Prostate gland (tissue), 2 donors: ENCODE results near the gene CDK5R1. TPM values are rescaled to one million over a fixed set of nuclear protein-coding genes. Genes with fewer than 3 reads are reported as not detected.

Source experiments
- DNase-seq: peaks from one replicate; pipeline ENCODE4 v3.0.0-alpha.2; 2019; ENCODE audit warnings: low spot score
- H3K27ac ChIP-seq, 2 donors: fragments of 200-600 bp; sonication (generic); 2 replicates each; pipeline ENCODE4 v1.5.1; 2017 to 2019
- H3K27me3 ChIP-seq: fragments of 200-600 bp; sonication (generic); replicated peaks from 2 replicates; pipeline ENCODE4 v1.5.1; 2019; ENCODE audit not compliant: insufficient read depth
- H3K36me3 ChIP-seq, 2 donors: fragments of 200-600 bp; sonication (generic); 1 replicate in 1 of 2; 2 replicates in 1 of 2; pipeline versions ENCODE4 v1.5.1 to v1.8.1; 2017 to 2019
- H3K4me1 ChIP-seq: fragments of 200-600 bp; sonication (generic); replicated peaks from 2 replicates; pipeline ENCODE4 v1.5.1; 2019
- H3K4me3 ChIP-seq, 2 donors: fragments of 200-600 bp; sonication (generic); 2 replicates each; pipeline ENCODE4 v1.5.1; 2017 to 2019
- H3K9me3 ChIP-seq: fragments of 200-600 bp; sonication (generic); 2 replicates; pipeline ENCODE4 v1.5.1; 2017
- CTCF ChIP-seq, 4 experiments: fragments of 200-600 bp in 2 of 4; fragments of 450-650 bp in 2 of 4; sonication (generic) in 2 of 4; IDR thresholded peaks; 1 replicate in 3 of 4; 2 replicates in 1 of 4; pipeline ENCODE4 v1.5.1; 2016 to 2019; ENCODE audit warnings: antibody characterized with exemption in 4 of 4, mild to moderate bottlenecking in 2 of 4, moderate library complexity in 2 of 4
- POLR2A ChIP-seq: fragments of 450-650 bp; IDR thresholded peaks from one replicate; pipeline ENCODE4 v1.6.1; 2016; ENCODE audit warnings: antibody characterized with exemption, mild to moderate bottlenecking
- POLR2AphosphoS5 ChIP-seq: sonication (generic); formaldehyde crosslinking; IDR thresholded peaks from one replicate; pipeline ENCODE4 v1.6.1; 2017; ENCODE audit warnings: antibody characterized with exemption
- WGBS: methylation state at CpG from one replicate; pipeline ENCODE4 v1.1.5; 2018; 5-methylcytosine and 5-hydroxymethylcytosine counted together
- intact Hi-C: fragments of 100-400 bp; cut with DNase I; formaldehyde crosslinking; loops from one replicate; pipeline ENCODE4 v1.14.2; 2022
- total RNA-seq, 2 donors: library from RNA; depleted of rRNA; stranded (reverse); fragments of >200 nt; gene quantifications; one replicate each; pipeline ENCODE4 v1.1.0, GENCODE V29; 2016

CDK5R1 gene
- total RNA-seq, 2 donors from 2014 or later: 0.46 to 5.1 TPM

GRCh38 chr17:32488604-32489180 lies 1.9 kb downstream of the CDK5R1 start:
- no peaks in the 10 kb centered on the region for H3K36me3 ChIP-seq
- no peaks in the 10 kb centered on the region for H3K9me3 ChIP-seq
- H3K4me1 ChIP-seq: no peaks in the 10 kb centered on the region
- intact Hi-C loops: loop anchor here (5.0 kb wide), 2 partner anchors 269 to 389 kb away; partner anchors contain the start of gene MYO1D
- 98% methylated on average over 11 of the region's 13 CpGs for WGBS
- TF ChIP-seq POLR2AphosphoS5 (no peak), CTCF (IDR thresholded peaks at IDR 0.05) (no peak), POLR2A (no peak)
- H3K4me3 ChIP-seq: no peak overlapping the region
- H3K27ac ChIP-seq: no peak overlapping the region
- no peak for DNase-seq
- no peaks in the 10 kb centered on the region for H3K27me3 ChIP-seq

GRCh38 chr17:32489320-32490100 lies 2.7 kb downstream of the CDK5R1 start:
- Histone ChIP-seq H3K27ac (no peak overlapping the region), H3K36me3 (no peaks in the 10 kb centered on the region), H3K9me3 (no peaks in the 10 kb centered on the region), H3K4me1 (no peaks in the 10 kb centered on the region), H3K4me3 (no peak overlapping the region), H3K27me3 (no peaks in the 10 kb centered on the region)
- intact Hi-C loops: loop anchor here (5.0 kb wide), 2 partner anchors 268 to 388 kb away; partner anchors contain the start of gene MYO1D
- WGBS: 91% methylated on average over 10 of the region's 10 CpGs
- TF ChIP-seq POLR2AphosphoS5: no peak
- TF ChIP-seq POLR2A: no peak
- TF ChIP-seq CTCF (IDR thresholded peaks at IDR 0.05): no peak
- no peak for DNase-seq

GRCh38 chr17:32490101-32490482 lies 3.3 kb downstream of the CDK5R1 start:
- TF ChIP-seq POLR2A (no peak), POLR2AphosphoS5 (no peak), CTCF (IDR thresholded peaks at IDR 0.05) (no peak)
- Histone ChIP-seq H3K27me3 (no peaks in the 10 kb centered on the region), H3K36me3 (no peaks in the 10 kb centered on the region), H3K9me3 (no peaks in the 10 kb centered on the region), H3K4me3 (no peak overlapping the region), H3K27ac (no peak overlapping the region), H3K4me1 (no peaks in the 10 kb centered on the region)
- 61% methylated on average over 16 of the region's 16 CpGs for WGBS
- no peak for DNase-seq
- intact Hi-C loops: no loop called here

GRCh38 chr17:32491371-32492263 lies 4.8 kb downstream of the CDK5R1 start:
- intact Hi-C loops: no loop called here
- no peak for DNase-seq

More at GRCh38 chr17:32491371-32492263, 4.8 kb downstream of the CDK5R1 start:
- Histone ChIP-seq H3K36me3 (no peaks in the 10 kb centered on the region), H3K4me3 (no peak overlapping the region), H3K4me1 (no peaks in the 10 kb centered on the region), H3K27ac (no peak overlapping the region), H3K9me3 (no peaks in the 10 kb centered on the region), H3K27me3 (no peaks in the 10 kb centered on the region)
- TF ChIP-seq POLR2AphosphoS5: no peak
- no peak for TF ChIP-seq CTCF (IDR thresholded peaks at IDR 0.05)
- TF ChIP-seq POLR2A: no peak
- 87% methylated on average over 20 of the region's 21 CpGs for WGBS
